GM21447 (cell line): ENCODE data around the gene XYLT1.

Experiments
- ATAC-seq: cut with Tn5 transposase; IDR thresholded peaks from one replicate; pipeline ENCODE4 v1.9.1; 2021; ENCODE audit not compliant: unreplicated experiment

XYLT1 gene

GRCh38 chr16:17404941-17405689 lies 65.6 kb downstream of the XYLT1 start:
- ATAC-seq, result no peak

GRCh38 chr16:17403859-17404545 lies 66.8 kb downstream of the XYLT1 start:
- ATAC-seq, result no peak

- no peak for ATAC-seq
These were observed 67.5 kb downstream of the XYLT1 start for GRCh38 chr16:17403156-17403809.

GRCh38 chr16:17397499-17397891 lies 73.3 kb downstream of the XYLT1 start:
- no peak for ATAC-seq

GRCh38 chr16:17396762-17397498 lies 73.8 kb downstream of the XYLT1 start:
- no peak for ATAC-seq

GRCh38 chr16:17395849-17396480 lies 74.8 kb downstream of the XYLT1 start:
- no peak for ATAC-seq

GRCh38 chr16:17392857-17393692 lies 77.7 kb downstream of the XYLT1 start:
- ATAC-seq, result no peak

- no peak for ATAC-seq
These were observed 78.5 kb downstream of the XYLT1 start for GRCh38 chr16:17392127-17392856.

GRCh38 chr16:17391715-17392114 lies 79.0 kb downstream of the XYLT1 start:
- no peak for ATAC-seq

GRCh38 chr16:17389384-17389783 lies 81.4 kb downstream of the XYLT1 start:
- ATAC-seq, result no peak

GRCh38 chr16:17387256-17387655 lies 83.5 kb downstream of the XYLT1 start:
- no peak for ATAC-seq

- no peak for ATAC-seq
These were observed 84.5 kb downstream of the XYLT1 start for GRCh38 chr16:17386229-17386628.

GRCh38 chr16:17384471-17384870 lies 86.3 kb downstream of the XYLT1 start:
- ATAC-seq, result no peak

- ATAC-seq, result no peak
These were observed 87.6 kb downstream of the XYLT1 start for GRCh38 chr16:17382949-17383863.

GRCh38 chr16:17382514-17382913 lies 88.2 kb downstream of the XYLT1 start:
- no peak for ATAC-seq

- ATAC-seq, result no peak
These were observed 89.0 kb downstream of the XYLT1 start for GRCh38 chr16:17381784-17382183.

- ATAC-seq, result no peak
These were observed 90.1 kb downstream of the XYLT1 start for GRCh38 chr16:17380613-17381012.

GRCh38 chr16:17379121-17379571 lies 91.6 kb downstream of the XYLT1 start:
- no peak for ATAC-seq
